Panc1 (cell line): ENCODE measurements around the gene FBXW7. TPM values are rescaled to one million over a fixed set of nuclear protein-coding genes. Genes with fewer than 3 reads are reported as not detected.

Source experiments
- ATAC-seq: fragments of 200-7000 bp; cut with Tn5 transposase; 2 replicates; pipeline ENCODE4 v1.9.1; 2020; ENCODE audit warnings: mild to moderate bottlenecking, moderate library complexity
- BruUV-seq: library from RNA; stranded (reverse); fragments of 400-500 nt; replicated peaks from 2 replicates; lab custom pipeline; 2021; lab: Mats Ljungman, UMichigan
- CTCF ChIA-PET: fragments of 300-600 bp; sonication (Branson Sonifier 250); formaldehyde crosslinking; loops from one replicate; lab custom pipeline; 2022; ENCODE audit warnings: antibody characterized with exemption; lab: Charles Lee
- POLR2A ChIA-PET: fragments of 300-600 bp; sonication (Branson Sonifier 250); formaldehyde crosslinking; loops from one replicate; lab custom pipeline; 2022; ENCODE audit warnings: antibody characterized with exemption; lab: Charles Lee
- DNase-seq: peaks from one replicate; pipeline ENCODE4 v3.0.0-alpha.2; 2010; ENCODE audit warnings: low read depth, low spot score
- H3K27ac ChIP-seq: 2 replicates; pipeline ENCODE4 v1.5.1; 2011; ENCODE audit warnings: mild to moderate bottlenecking, low read length, inconsistent platforms
- H3K27me3 ChIP-seq: fragments of 200-500 bp; sonication (Bioruptor generic); 2 replicates; pipeline ENCODE4 v1.6.0; 2014; ENCODE audit warnings: low read length, inconsistent platforms; ENCODE audit not compliant: control insufficient read depth, insufficient read depth
- H3K36me3 ChIP-seq: fragments of 200-500 bp; sonication (Bioruptor generic); 2 replicates; pipeline ENCODE4 v1.5.1; 2014; ENCODE audit warnings: inconsistent platforms, mild to moderate bottlenecking, low read length, moderate library complexity; ENCODE audit not compliant: control insufficient read depth, insufficient read depth
- H3K4me1 ChIP-seq: 2 replicates; pipeline ENCODE4 v1.5.1; 2011; ENCODE audit warnings: inconsistent platforms, mild to moderate bottlenecking, low read length, moderate library complexity; ENCODE audit not compliant: control insufficient read depth, insufficient read depth
- H3K4me3 ChIP-seq, 2 experiments: 2 replicates each; pipeline ENCODE4 v1.5.1; 2011 to 2012; ENCODE audit warnings: low read depth in 2 of 2, low read length in 2 of 2, mild to moderate bottlenecking in 2 of 2, inconsistent platforms in 1 of 2, moderate library complexity in 1 of 2
- H3K9me3 ChIP-seq: fragments of 200-500 bp; sonication (Bioruptor generic); 2 replicates; pipeline ENCODE4 v1.5.1; 2014; ENCODE audit warnings: low read depth, mild to moderate bottlenecking, inconsistent platforms, low read length, moderate library complexity; ENCODE audit not compliant: control insufficient read depth, insufficient read depth
- POLR2AphosphoS5 ChIP-seq: IDR thresholded peaks from 2 replicates; pipeline ENCODE4 v1.6.1; 2012; ENCODE audit warnings: mild to moderate bottlenecking, low read depth, low read length, moderate library complexity
- SIN3A ChIP-seq: IDR thresholded peaks from 2 replicates; pipeline ENCODE4 v1.6.1; 2012; ENCODE audit warnings: low read depth, mild to moderate bottlenecking, low read length, moderate library complexity, borderline replicate concordance; ENCODE audit not compliant: insufficient read depth
- TCF7L2 ChIP-seq: IDR thresholded peaks from 2 replicates; pipeline ENCODE4 v1.6.1; 2011; ENCODE audit warnings: mild to moderate bottlenecking, low read depth, low read length, inconsistent platforms
- in situ Hi-C: cut with HindIII; loops from 2 replicates; pipeline ENCODE4 v1.10.0; 2016; ENCODE audit warnings: low sequenced_read_pairs, low pct_unique_long_range_greater_than_20kb
- intact Hi-C: fragments of 100-400 bp; cut with micrococcal nuclease; formaldehyde crosslinking; loops from one replicate; pipeline ENCODE4 v1.10.0; 2022; ENCODE audit not compliant: unreplicated experiment
- microRNA-seq: library from miRNA; unstranded; fragments of <30 nt; microRNA quantifications from one replicate; pipeline ENCODE4 v1.1.0, GENCODE V29; 2020; ENCODE audit not compliant: unreplicated experiment
- total RNA-seq: library from RNA; stranded (reverse); gene quantifications from one replicate; pipeline ENCODE4 v1.2.1, GENCODE V29; 2021; ENCODE audit not compliant: unreplicated experiment
- TF ChIP-seq, protein P1 (sequence below): fragments of 450-650 bp; IDR thresholded peaks from 2 replicates; pipeline ENCODE4 v1.5.1; 2017; ENCODE audit warnings: mild to moderate bottlenecking
- TF ChIP-seq, protein P2 (sequence below), 2 experiments: IDR thresholded peaks; 2 replicates each; pipeline ENCODE4 v1.6.1; 2011 to 2012; ENCODE audit warnings: low read depth in 2 of 2, control low read depth in 1 of 2, low read length in 1 of 2, mild to moderate bottlenecking in 1 of 2, moderate library complexity in 1 of 2; ENCODE audit not compliant: insufficient read depth in 1 of 2

The FBXW7 gene
- total RNA-seq, 1 experiment from 2014 or later: 16.2 TPM

DNA sequence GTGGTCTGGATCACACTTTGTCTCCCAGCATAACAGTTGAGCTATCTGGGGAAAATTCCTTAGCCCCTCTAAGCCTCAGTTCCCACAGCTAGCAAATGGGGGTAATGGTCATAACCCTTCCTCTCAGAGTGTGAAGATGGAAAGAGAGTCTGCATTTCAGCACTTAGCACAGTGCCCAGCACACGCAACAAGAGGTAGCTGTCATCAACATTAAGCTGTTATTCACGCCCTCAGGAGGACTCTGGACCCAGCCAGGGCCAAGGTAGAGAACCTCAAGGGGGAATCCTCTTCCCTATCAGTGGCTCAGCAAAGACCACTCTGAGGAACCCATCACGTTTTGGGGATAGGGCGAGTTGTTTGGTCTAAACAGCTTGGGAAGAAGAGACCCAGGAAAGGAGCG is 258.6 kb downstream of the FBXW7 start:
- Histone ChIP-seq H3K36me3 (no peaks in the 10 kb centered on the region), H3K27ac (no peak overlapping the region), H3K4me3 (no peak overlapping the region), H3K4me1 (no peaks in the 10 kb centered on the region), H3K9me3 (no peaks in the 10 kb centered on the region), H3K27me3 (no peaks in the 10 kb centered on the region)
- intact Hi-C loops: no loop called here
- DNase-seq: no peak
- in situ Hi-C loops: no loop called here
- ATAC-seq: no peak
- ChIA-PET CTCF (no interaction called here), POLR2A (no interaction called here)
- no peak for TF ChIP-seq TCF7L2
- no TSS peak for BruUV-seq

DNA sequence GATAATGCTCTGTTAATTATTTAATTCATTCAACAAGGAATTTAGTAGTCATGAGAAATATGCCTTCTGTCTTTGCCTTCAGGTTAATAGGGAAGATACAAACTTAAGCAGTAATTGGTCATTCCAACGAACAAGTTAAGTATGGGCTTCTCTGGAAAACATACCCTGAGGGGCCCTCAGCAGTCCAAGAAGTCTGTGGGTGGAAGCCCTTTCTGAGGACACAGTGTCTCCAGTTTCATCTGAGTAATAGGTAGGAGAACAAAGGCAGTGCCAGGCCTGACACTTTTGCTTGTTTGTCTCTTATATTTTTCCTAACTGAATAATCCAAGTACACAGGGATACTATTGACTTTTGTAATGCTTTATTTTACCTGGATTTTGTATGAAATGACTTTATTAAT is 262.5 kb downstream of the FBXW7 start:
- BruUV-seq: no TSS peak
- Histone ChIP-seq H3K27me3 (no peaks in the 10 kb centered on the region), H3K36me3 (no peaks in the 10 kb centered on the region), H3K4me1 (no peaks in the 10 kb centered on the region), H3K9me3 (no peaks in the 10 kb centered on the region), H3K4me3 (no peak overlapping the region), H3K27ac (no peak overlapping the region)
- DNase-seq (no peak), ATAC-seq (no peak)
- CTCF ChIA-PET: no interaction called here
- intact Hi-C loops (no loop called here), in situ Hi-C loops (no loop called here)
- TF ChIP-seq, protein P1, sequence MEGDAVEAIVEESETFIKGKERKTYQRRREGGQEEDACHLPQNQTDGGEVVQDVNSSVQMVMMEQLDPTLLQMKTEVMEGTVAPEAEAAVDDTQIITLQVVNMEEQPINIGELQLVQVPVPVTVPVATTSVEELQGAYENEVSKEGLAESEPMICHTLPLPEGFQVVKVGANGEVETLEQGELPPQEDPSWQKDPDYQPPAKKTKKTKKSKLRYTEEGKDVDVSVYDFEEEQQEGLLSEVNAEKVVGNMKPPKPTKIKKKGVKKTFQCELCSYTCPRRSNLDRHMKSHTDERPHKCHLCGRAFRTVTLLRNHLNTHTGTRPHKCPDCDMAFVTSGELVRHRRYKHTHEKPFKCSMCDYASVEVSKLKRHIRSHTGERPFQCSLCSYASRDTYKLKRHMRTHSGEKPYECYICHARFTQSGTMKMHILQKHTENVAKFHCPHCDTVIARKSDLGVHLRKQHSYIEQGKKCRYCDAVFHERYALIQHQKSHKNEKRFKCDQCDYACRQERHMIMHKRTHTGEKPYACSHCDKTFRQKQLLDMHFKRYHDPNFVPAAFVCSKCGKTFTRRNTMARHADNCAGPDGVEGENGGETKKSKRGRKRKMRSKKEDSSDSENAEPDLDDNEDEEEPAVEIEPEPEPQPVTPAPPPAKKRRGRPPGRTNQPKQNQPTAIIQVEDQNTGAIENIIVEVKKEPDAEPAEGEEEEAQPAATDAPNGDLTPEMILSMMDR: no peak
- no peak for TF ChIP-seq SIN3A
- TF ChIP-seq, protein P2, sequence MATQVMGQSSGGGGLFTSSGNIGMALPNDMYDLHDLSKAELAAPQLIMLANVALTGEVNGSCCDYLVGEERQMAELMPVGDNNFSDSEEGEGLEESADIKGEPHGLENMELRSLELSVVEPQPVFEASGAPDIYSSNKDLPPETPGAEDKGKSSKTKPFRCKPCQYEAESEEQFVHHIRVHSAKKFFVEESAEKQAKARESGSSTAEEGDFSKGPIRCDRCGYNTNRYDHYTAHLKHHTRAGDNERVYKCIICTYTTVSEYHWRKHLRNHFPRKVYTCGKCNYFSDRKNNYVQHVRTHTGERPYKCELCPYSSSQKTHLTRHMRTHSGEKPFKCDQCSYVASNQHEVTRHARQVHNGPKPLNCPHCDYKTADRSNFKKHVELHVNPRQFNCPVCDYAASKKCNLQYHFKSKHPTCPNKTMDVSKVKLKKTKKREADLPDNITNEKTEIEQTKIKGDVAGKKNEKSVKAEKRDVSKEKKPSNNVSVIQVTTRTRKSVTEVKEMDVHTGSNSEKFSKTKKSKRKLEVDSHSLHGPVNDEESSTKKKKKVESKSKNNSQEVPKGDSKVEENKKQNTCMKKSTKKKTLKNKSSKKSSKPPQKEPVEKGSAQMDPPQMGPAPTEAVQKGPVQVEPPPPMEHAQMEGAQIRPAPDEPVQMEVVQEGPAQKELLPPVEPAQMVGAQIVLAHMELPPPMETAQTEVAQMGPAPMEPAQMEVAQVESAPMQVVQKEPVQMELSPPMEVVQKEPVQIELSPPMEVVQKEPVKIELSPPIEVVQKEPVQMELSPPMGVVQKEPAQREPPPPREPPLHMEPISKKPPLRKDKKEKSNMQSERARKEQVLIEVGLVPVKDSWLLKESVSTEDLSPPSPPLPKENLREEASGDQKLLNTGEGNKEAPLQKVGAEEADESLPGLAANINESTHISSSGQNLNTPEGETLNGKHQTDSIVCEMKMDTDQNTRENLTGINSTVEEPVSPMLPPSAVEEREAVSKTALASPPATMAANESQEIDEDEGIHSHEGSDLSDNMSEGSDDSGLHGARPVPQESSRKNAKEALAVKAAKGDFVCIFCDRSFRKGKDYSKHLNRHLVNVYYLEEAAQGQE (IDR thresholded peaks at IDR 0.05; ENCODE audit: insufficient read depth in 1 of 2, low read depth in 2 of 2, low read length in 1 of 2): no peak
- no peak for TF ChIP-seq TCF7L2
- TF ChIP-seq POLR2AphosphoS5: no peak
- POLR2A ChIA-PET: no interaction called here

Small RNAs within 50 kb of the gene (microRNA-seq; reads per million reads assigned to microRNA genes)
- 1.3 reads per million for gene MIR3140

Other genes with a start within 250 kb of the FBXW7 start
- gene TMEM154, start 143.9 kb upstream of the FBXW7 start, total RNA-seq: 0.15 TPM
- gene TIGD4, start 243.6 kb upstream of the FBXW7 start, total RNA-seq: 0.33 TPM
- 22.2 TPM for gene ARFIP1, start 243.9 kb upstream of the FBXW7 start, total RNA-seq